Peyer's patch (tissue), 4 donors: ENCODE data around the gene PHC3.

Source experiments
- POLR2A ChIP-seq, 2 donors: fragments of 450-650 bp; IDR thresholded peaks; one replicate each; pipeline ENCODE4 v1.5.1; 2017; ENCODE audit warnings: antibody characterized with exemption in 2 of 2, mild to moderate bottlenecking in 2 of 2, moderate library complexity in 2 of 2
- TF ChIP-seq, protein P1 (sequence below), 6 experiments: fragments of 450-650 bp in 4 of 6; fragments of 200-600 bp in 2 of 6; sonication (generic) in 1 of 6; IDR thresholded peaks; one replicate each; pipeline ENCODE4 v1.5.1; 2017 to 2019; ENCODE audit warnings: antibody characterized with exemption in 6 of 6, mild to moderate bottlenecking in 3 of 6, moderate library complexity in 1 of 6

DNA sequence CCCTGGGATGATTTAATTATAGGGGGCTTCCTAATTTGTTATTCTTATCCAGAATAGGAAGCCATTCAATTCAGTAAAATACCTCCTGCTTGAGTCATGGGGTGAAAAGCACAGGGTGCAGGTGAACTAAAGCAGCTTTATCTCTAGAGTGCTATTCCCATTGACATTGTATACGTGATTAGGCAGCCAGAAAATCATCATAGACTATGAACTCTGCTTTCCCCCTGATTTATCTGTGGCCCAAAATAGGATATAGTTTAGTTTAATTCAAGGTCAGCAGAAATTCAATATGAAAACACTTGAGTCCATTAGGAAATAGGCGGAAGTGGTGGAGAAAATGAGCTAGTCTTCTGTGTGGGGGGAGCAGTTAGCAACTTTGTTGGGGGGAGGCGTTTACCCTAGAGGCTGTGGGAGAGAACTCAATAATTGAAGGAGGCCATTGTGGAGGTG is 22.5 kb upstream of the PHC3 start:
- TF ChIP-seq, protein P1, sequence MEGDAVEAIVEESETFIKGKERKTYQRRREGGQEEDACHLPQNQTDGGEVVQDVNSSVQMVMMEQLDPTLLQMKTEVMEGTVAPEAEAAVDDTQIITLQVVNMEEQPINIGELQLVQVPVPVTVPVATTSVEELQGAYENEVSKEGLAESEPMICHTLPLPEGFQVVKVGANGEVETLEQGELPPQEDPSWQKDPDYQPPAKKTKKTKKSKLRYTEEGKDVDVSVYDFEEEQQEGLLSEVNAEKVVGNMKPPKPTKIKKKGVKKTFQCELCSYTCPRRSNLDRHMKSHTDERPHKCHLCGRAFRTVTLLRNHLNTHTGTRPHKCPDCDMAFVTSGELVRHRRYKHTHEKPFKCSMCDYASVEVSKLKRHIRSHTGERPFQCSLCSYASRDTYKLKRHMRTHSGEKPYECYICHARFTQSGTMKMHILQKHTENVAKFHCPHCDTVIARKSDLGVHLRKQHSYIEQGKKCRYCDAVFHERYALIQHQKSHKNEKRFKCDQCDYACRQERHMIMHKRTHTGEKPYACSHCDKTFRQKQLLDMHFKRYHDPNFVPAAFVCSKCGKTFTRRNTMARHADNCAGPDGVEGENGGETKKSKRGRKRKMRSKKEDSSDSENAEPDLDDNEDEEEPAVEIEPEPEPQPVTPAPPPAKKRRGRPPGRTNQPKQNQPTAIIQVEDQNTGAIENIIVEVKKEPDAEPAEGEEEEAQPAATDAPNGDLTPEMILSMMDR (IDR thresholded peaks at IDR 0.05): no peak
- no peak for TF ChIP-seq POLR2A (IDR thresholded peaks at IDR 0.05)
